CD4-positive, alpha-beta T cell (primary cell): ENCODE results near the gene LILRA5. TPM values are rescaled to one million over a fixed set of nuclear protein-coding genes. Genes with fewer than 3 reads are reported as not detected.

Experiments used
- ATAC-seq: fragments of 200-7000 bp; cut with Tn5 transposase; one replicate; pipeline ENCODE4 v1.10.0; 2022; ENCODE audit warnings: mild to moderate bottlenecking; ENCODE audit not compliant: poor library complexity
- CTCF ChIA-PET: fragments of 350-600 bp; sonication (Branson Sonifier 250); formaldehyde crosslinking; loops from one replicate; lab custom pipeline; 2021; ENCODE audit warnings: antibody characterized with exemption, inconsistent platforms; lab: Charles Lee
- POLR2A ChIA-PET: fragments of 350-600 bp; sonication (Branson Sonifier 250); formaldehyde crosslinking; loops from one replicate; lab custom pipeline; 2021; ENCODE audit warnings: antibody characterized with exemption, inconsistent platforms; lab: Charles Lee
- DNase-seq, 14 experiments: peaks; one replicate each; pipeline ENCODE4 v3.0.0-alpha.2; 2013 to 2020; ENCODE audit warnings: mixed read lengths in 2 of 14
- H3K27ac ChIP-seq, 2 donors: one replicate each; pipeline versions ENCODE4 v1.5.1 to v1.7.0; 2013; ENCODE audit warnings: low read length in 2 of 2, low read depth in 1 of 2, mild to moderate bottlenecking in 1 of 2
- H3K27me3 ChIP-seq, 2 experiments: 1 replicate in 1 of 2; 2 replicates in 1 of 2; pipeline versions ENCODE4 v1.6.1 to v1.7.0; 2013; ENCODE audit warnings: low read length in 2 of 2, control low read depth in 1 of 2, mild to moderate bottlenecking in 1 of 2, moderate library complexity in 1 of 2; ENCODE audit not compliant: insufficient read depth in 2 of 2, control insufficient read depth in 1 of 2
- H3K36me3 ChIP-seq: one replicate; pipeline ENCODE4 v1.6.1; 2013; ENCODE audit warnings: low read length, control low read depth; ENCODE audit not compliant: insufficient read depth
- H3K4me1 ChIP-seq: one replicate; pipeline ENCODE4 v1.6.1; 2013; ENCODE audit warnings: low read length, control low read depth; ENCODE audit not compliant: insufficient read depth
- H3K4me3 ChIP-seq: one replicate; pipeline ENCODE4 v1.5.1; 2013; ENCODE audit warnings: mild to moderate bottlenecking, low read length, moderate library complexity
- H3K9me3 ChIP-seq, 2 experiments: 1 replicate in 1 of 2; 2 replicates in 1 of 2; pipeline versions ENCODE4 v1.6.1 to v1.7.0; 2013; ENCODE audit warnings: low read length in 2 of 2, mild to moderate bottlenecking in 2 of 2, control low read depth in 1 of 2, moderate library complexity in 1 of 2; ENCODE audit not compliant: control insufficient read depth in 1 of 2, insufficient read depth in 1 of 2
- H3K27ac Mint-ChIP-seq: one replicate; pipeline ENCODE4 v1.8.0; 2020; ENCODE audit warnings: mixed read lengths
- H3K27me3 Mint-ChIP-seq: one replicate; pipeline ENCODE4 v1.8.0; 2021; ENCODE audit warnings: mixed read lengths
- H3K36me3 Mint-ChIP-seq: one replicate; pipeline ENCODE4 v1.8.0; 2021; ENCODE audit warnings: low read depth, mixed read lengths
- H3K4me1 Mint-ChIP-seq: one replicate; pipeline ENCODE4 v1.8.0; 2021; ENCODE audit warnings: low read depth, mixed read lengths
- H3K4me3 Mint-ChIP-seq: one replicate; pipeline ENCODE4 v1.8.0; 2020; ENCODE audit warnings: mild to moderate bottlenecking, mixed read lengths
- H3K9me3 Mint-ChIP-seq: one replicate; pipeline ENCODE4 v1.8.0; 2020; ENCODE audit warnings: mixed read lengths
- intact Hi-C, 2 experiments: fragments of 100-400 bp; cut with DNase I in 1 of 2; cut with micrococcal nuclease in 1 of 2; formaldehyde crosslinking; loops; one replicate each; pipeline versions ENCODE4 v1.15.1 to v1.9.0; 2023 to 2025; cut with DNase I, micrococcal nuclease
- total RNA-seq, 174 experiments: library from RNA in 2 of 174; stranded (reverse) in 2 of 174; gene quantifications; one replicate each; pipeline ENCODE4 v1.2.3 and lab custom pipeline; 2021 to 2026
- TF ChIP-seq, protein P1 (sequence below): fragments of 200-600 bp; IDR thresholded peaks from one replicate; pipeline ENCODE4 v1.8.0; 2022; ENCODE audit warnings: antibody characterized with exemption, mild to moderate bottlenecking

The LILRA5 gene
- total RNA-seq, 2 experiments from 2014 or later: 1.5 TPM

DNA sequence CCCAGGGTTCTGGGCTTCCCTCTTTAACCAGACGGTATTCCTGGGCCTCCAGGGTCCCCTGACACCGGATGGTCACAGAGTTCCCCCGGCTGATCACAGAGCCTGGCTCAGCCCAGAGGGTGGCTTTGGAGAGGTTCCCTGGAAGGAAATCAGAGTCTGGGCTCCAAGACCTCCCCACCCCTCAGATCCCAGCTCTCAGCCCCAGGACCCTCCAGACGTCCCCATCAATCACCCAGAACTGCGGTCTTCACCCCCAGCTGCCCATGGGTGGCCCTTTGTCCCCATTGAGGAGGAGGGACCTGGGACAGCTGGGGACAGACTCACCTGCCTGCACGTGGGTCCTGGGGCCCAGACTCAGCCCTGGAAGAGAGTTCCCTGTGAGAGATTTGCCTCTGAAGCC lies 955 bp downstream of the LILRA5 start:
- ATAC-seq: no peak
- ChIA-PET POLR2A (no interaction called here), CTCF (no interaction called here)
- Histone ChIP-seq H3K9me3 (no peaks in the 10 kb centered on the region), H3K36me3 (no peaks in the 10 kb centered on the region), H3K27me3 (peaks cover 13 to 27% of the 10 kb centered on the region in 2 experiments), H3K4me1 (peaks cover 6% of the 10 kb centered on the region), H3K27ac (no peak overlapping the region), H3K4me3 (no peak overlapping the region)
- H3K4me1 Mint-ChIP-seq: no peaks in the 10 kb centered on the region
- H3K27ac Mint-ChIP-seq: no peak overlapping the region
- intact Hi-C loops: no loop called here
- peaks cover 32% of the 10 kb centered on the region for H3K27me3 Mint-ChIP-seq
- H3K9me3 Mint-ChIP-seq: no peaks in the 10 kb centered on the region
- H3K4me3 Mint-ChIP-seq: no peak overlapping the region
- TF ChIP-seq, protein P1, sequence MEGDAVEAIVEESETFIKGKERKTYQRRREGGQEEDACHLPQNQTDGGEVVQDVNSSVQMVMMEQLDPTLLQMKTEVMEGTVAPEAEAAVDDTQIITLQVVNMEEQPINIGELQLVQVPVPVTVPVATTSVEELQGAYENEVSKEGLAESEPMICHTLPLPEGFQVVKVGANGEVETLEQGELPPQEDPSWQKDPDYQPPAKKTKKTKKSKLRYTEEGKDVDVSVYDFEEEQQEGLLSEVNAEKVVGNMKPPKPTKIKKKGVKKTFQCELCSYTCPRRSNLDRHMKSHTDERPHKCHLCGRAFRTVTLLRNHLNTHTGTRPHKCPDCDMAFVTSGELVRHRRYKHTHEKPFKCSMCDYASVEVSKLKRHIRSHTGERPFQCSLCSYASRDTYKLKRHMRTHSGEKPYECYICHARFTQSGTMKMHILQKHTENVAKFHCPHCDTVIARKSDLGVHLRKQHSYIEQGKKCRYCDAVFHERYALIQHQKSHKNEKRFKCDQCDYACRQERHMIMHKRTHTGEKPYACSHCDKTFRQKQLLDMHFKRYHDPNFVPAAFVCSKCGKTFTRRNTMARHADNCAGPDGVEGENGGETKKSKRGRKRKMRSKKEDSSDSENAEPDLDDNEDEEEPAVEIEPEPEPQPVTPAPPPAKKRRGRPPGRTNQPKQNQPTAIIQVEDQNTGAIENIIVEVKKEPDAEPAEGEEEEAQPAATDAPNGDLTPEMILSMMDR: no peak
- H3K36me3 Mint-ChIP-seq: no peaks in the 10 kb centered on the region
- no peak for DNase-seq

DNA sequence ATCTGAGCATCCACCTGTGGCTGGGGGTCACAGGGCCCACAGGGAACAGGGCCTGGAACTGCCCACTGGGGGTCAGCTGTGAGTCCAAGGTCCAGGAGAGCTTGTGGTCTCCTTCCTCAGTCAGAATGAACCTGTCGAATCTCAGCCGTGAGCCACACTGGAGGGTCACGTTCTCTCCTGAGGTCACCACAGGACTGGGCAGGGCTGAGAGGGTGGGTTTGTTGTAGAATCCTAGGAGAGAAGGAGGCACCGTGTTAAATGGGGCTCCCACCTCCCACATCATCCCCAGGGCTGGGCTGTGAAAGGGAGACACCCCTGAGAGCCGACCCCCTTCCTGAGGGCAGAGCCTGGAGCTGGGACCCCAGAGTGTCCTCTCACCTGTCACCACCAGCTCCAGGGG lies 1.5 kb downstream of the LILRA5 start:
- POLR2A ChIA-PET: no interaction called here
- Mint-ChIP-seq H3K9me3 (no peaks in the 10 kb centered on the region), H3K4me3 (no peak overlapping the region), H3K36me3 (no peaks in the 10 kb centered on the region), H3K4me1 (no peaks in the 10 kb centered on the region), H3K27ac (no peak overlapping the region), H3K27me3 (peaks cover 30% of the 10 kb centered on the region)
- DNase-seq: no peak
- Histone ChIP-seq H3K27ac (no peak overlapping the region), H3K27me3 (peaks cover 13 to 23% of the 10 kb centered on the region in 2 experiments), H3K36me3 (no peaks in the 10 kb centered on the region), H3K9me3 (no peaks in the 10 kb centered on the region), H3K4me3 (no peak overlapping the region), H3K4me1 (peaks cover under 1% of the 10 kb centered on the region)
- intact Hi-C loops: no loop called here
- CTCF ChIA-PET: no interaction called here
- TF ChIP-seq, protein P1: no peak
- ATAC-seq: no peak

GRCh38 chr19:54310543-54310942 lies 2.4 kb downstream of the LILRA5 start:
- H3K27me3 ChIP-seq: peaks cover 13 to 19% of the 10 kb centered on the region in 2 experiments
- no peaks in the 10 kb centered on the region for H3K4me1 ChIP-seq
- peaks cover 4% of the 10 kb centered on the region for H3K4me1 Mint-ChIP-seq

More at GRCh38 chr19:54310543-54310942, 2.4 kb downstream of the LILRA5 start:
- CTCF ChIA-PET: no interaction called here
- Mint-ChIP-seq H3K36me3 (no peaks in the 10 kb centered on the region), H3K27me3 (peaks cover 22% of the 10 kb centered on the region), H3K4me3 (no peak overlapping the region), H3K9me3 (no peaks in the 10 kb centered on the region), H3K27ac (no peak overlapping the region)
- intact Hi-C loops: no loop called here
- TF ChIP-seq, protein P1: no peak
- H3K36me3 ChIP-seq: no peaks in the 10 kb centered on the region
- POLR2A ChIA-PET: no interaction called here
- ATAC-seq (no peak), DNase-seq (no peak)
- H3K4me3 ChIP-seq: no peak overlapping the region
- no peak overlapping the region for H3K27ac ChIP-seq
- no peaks in the 10 kb centered on the region for H3K9me3 ChIP-seq
